Fibroblast of villous mesenchyme (primary cell): Measurements from ENCODE around the gene GSDMA. TPM values are rescaled to one million over a fixed set of nuclear protein-coding genes. Genes with fewer than 3 reads are reported as not detected.

Source experiments
- DNase-seq: peaks from one replicate; pipeline ENCODE4 v3.0.0-alpha.2; 2010; ENCODE audit warnings: low read depth
- H3K4me3 ChIP-seq: 2 replicates; pipeline ENCODE4 v1.5.1; 2011; ENCODE audit warnings: low read depth, mild to moderate bottlenecking, low read length
- total RNA-seq: library from RNA; depleted of rRNA; stranded (reverse); fragments of >200 nt; gene quantifications from 2 replicates; pipeline ENCODE4 v1.2.3, GENCODE V29; 2012
- TF ChIP-seq, protein P1 (sequence below): IDR thresholded peaks from 2 replicates; pipeline ENCODE4 v1.5.1; 2012; ENCODE audit warnings: low read depth, mild to moderate bottlenecking, low read length; ENCODE audit not compliant: insufficient read depth

GSDMA gene
- total RNA-seq, 1 donor = under 0.01 TPM

DNA sequence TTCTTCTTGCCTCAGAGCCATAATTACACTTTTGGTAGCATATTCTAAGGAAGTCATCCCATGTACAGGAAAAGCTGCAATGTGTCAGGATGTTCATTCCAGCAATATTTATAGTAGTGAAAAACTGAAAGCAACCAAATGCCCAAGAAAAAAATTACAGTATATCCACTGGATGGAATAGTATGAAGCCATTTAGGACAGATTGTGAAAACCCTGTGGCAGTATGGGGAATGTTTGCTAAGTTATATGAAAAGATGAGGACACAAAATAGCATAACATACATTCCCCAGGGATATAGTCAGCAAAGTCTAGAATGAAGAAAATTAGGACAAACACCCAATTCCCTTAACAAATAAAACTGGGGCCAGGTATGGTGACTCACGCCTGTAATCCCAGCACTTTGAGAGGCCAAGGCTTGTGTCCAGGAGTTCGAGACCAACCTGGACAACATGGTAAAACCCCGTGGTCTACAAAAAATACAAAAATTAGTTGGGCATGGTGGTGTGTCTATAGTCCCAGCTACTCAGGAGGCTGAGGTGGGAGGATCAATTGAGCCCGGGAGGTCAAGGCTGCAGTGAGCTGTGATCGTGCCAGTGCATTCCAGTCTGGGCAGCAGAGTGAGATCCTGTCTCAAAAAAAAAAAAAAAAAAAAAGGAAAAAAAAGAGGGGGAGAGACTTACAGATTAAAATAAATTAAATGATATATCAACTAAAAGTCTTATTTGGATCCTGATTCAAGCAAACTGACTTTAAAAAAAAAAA lies 33.0 kb upstream of the GSDMA start:
- H3K4me3 ChIP-seq = no peak overlapping the region
- TF ChIP-seq, protein P1, sequence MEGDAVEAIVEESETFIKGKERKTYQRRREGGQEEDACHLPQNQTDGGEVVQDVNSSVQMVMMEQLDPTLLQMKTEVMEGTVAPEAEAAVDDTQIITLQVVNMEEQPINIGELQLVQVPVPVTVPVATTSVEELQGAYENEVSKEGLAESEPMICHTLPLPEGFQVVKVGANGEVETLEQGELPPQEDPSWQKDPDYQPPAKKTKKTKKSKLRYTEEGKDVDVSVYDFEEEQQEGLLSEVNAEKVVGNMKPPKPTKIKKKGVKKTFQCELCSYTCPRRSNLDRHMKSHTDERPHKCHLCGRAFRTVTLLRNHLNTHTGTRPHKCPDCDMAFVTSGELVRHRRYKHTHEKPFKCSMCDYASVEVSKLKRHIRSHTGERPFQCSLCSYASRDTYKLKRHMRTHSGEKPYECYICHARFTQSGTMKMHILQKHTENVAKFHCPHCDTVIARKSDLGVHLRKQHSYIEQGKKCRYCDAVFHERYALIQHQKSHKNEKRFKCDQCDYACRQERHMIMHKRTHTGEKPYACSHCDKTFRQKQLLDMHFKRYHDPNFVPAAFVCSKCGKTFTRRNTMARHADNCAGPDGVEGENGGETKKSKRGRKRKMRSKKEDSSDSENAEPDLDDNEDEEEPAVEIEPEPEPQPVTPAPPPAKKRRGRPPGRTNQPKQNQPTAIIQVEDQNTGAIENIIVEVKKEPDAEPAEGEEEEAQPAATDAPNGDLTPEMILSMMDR = no peak
- DNase-seq = peak; percentile 72

DNA sequence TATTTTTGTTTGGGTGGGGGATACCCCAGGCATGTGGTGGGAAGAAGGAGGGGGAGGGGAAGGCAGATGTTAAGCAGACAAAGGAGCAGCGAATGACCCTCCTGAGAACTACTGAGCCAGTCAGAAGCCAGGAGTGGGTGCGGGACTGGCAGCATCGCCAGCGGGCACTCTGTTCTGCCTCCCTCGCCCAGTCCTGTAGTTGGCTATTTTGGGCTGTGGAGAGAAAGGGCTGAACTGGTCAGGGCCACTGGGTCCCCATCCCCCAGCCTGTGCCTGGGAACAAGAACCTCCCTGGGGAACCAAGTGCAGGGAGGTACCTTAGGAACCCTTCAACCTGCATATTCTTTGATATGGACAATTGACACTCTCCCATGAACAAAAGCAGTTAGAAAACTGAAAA lies 28.9 kb upstream of the GSDMA start:
- no peak overlapping the region for H3K4me3 ChIP-seq
- TF ChIP-seq, protein P1 = no peak
- DNase-seq = no peak

DNA sequence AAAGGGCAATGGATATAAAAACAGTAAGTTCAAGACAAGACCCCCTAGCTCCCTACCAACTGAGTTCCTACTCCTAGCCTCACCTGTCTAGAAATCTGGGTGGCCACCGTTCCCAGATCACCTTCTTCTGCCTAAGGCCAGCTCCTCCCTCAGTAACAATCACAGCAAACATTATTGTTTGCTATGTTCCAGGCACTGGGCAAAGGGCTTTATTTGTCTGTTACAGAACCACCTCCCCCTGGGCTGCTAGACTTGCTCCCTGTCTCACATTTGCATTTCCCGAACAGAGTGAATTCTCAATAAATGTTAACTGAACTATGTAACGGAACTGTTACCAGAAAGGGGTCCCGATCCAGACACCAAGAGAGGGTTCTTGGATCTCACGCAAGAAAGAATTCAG lies 28.5 kb upstream of the GSDMA start:
- H3K4me3 ChIP-seq = no peak overlapping the region
- TF ChIP-seq, protein P1 = no peak
- DNase-seq = no peak

- no peak overlapping the region for H3K4me3 ChIP-seq
- DNase-seq = no peak
- TF ChIP-seq, protein P1 = no peak
Measured at GRCh38 chr17:39935909-39936308, 26.9 kb upstream of the GSDMA start.

DNA sequence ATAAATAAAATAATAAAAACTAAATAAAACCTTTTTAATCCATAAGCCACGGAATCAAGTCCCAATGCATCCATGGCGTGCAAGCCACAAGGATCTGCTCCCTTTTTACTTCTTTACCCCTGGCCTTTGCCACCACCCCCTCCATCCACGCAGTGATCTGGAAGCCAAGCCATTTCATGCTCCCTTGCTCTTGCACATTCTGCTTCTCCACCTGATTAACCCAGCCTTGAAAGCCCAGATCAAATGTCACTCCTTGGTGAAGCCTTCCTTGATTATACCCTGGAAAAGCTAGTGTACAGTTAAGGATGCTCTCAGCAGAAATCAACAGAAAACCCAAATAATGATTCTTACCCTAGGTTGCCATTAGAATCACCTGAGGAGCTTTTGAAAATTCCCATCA lies 25.4 kb upstream of the GSDMA start:
- H3K4me3 ChIP-seq = no peak overlapping the region
- no peak for DNase-seq
- TF ChIP-seq, protein P1 = no peak

DNA sequence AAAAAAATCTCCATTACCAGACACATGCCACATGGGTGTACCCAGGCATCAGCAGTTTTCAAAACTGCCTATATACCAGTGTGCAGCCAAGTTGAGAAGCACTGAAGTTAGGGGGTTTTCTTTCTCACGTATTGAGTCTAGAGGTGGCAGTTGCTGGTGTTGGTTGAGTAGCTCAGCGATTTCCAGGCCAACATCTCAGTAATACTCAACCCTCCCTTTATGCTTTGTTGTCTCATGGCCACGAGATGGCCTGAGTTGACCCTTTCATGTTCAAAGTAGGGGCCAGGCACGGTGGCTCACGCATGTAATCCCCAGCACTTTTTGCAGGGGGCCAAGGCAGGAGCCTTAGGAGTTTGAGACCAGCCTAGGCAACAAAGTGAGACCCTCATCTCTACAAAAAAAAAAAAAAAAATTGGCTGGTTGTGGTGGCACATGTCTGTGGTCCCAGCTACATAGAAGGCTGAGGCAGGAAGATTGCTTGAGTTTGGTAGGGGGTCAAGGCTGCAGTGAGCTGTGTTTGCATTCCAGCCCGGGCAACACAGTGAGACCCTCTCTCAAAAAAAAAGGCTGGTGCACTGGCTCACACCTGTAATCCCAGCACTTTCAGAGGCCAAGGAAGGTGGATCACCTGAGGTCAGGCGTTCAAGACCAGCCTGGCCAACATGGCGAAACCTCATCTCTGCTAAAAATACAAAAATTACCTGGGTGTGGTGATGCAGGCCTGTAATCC lies 24.5 kb upstream of the GSDMA start:
- DNase-seq = no peak
- TF ChIP-seq, protein P1 = no peak
- H3K4me3 ChIP-seq = no peak overlapping the region
